Measurements from ENCODE around the gene OR2J2.
"Not testable (repeated sequence)": the region's sequence is repeated elsewhere in the genome, so short reads cannot be mapped to it uniquely, and the experiment has no call there.

The OR2J2 gene

GRCh38 chr6:29159922-29160321 lies 10.8 kb upstream of the OR2J2 start:
- not testable (repeated sequence) for H3K9ac ChIP-seq (ENCODE audit: low read length)

GRCh38 chr6:29165571-29165970 lies 5.1 kb upstream of the OR2J2 start:
- H3K56ac ChIP-seq (ENCODE audit: low read length); DNase-seq; H3K79me2 ChIP-seq (ENCODE audit: control insufficient read depth, insufficient read depth, low read length); H4K8ac ChIP-seq (ENCODE audit: low read depth, low read length); H3K4ac ChIP-seq (ENCODE audit: low read depth, low read length); H3K36me3 ChIP-seq (ENCODE audit: control insufficient read depth, insufficient read depth, low read length); H2BK120ac ChIP-seq (ENCODE audit: low read depth, low read length); H3K4me3 ChIP-seq (ENCODE audit: low read length); H3K79me1 ChIP-seq (ENCODE audit: low read length); H3K23ac ChIP-seq (ENCODE audit: low read length); H2AK5ac ChIP-seq (ENCODE audit: low read length); H3K4me2 ChIP-seq (ENCODE audit: low read length); H4K5ac ChIP-seq (ENCODE audit: low read length); H2BK5ac ChIP-seq (ENCODE audit: low read length); H3K27me3 ChIP-seq (ENCODE audit: insufficient read depth, low read length, poor library complexity); H3K9ac ChIP-seq (ENCODE audit: low read length); H3K27ac ChIP-seq (ENCODE audit: low read depth, low read length); H2BK15ac ChIP-seq (replicated peaks; ENCODE audit: low read depth); H3K18ac ChIP-seq (ENCODE audit: low read length); H3K4me1 ChIP-seq (ENCODE audit: control insufficient read depth, low read depth, low read length): not testable (repeated sequence)
- WGBS (ENCODE audit: extremely low coverage, insufficient coverage, low lambda C conversion rate): no CpG with 5 or more reads among the region's 28 CpGs

More at GRCh38 chr6:29159922-29160321, 10.8 kb upstream of the OR2J2 start:
- H4K8ac ChIP-seq (ENCODE audit: low read depth, low read length); DNase-seq; H3K79me2 ChIP-seq (ENCODE audit: control insufficient read depth, insufficient read depth, low read length); H3K18ac ChIP-seq (ENCODE audit: low read length); H2BK120ac ChIP-seq (ENCODE audit: low read depth, low read length); H3K4me3 ChIP-seq (ENCODE audit: low read length); H2BK5ac ChIP-seq (ENCODE audit: low read length); H3K4ac ChIP-seq (ENCODE audit: low read depth, low read length); H3K4me2 ChIP-seq (ENCODE audit: low read length); H3K27ac ChIP-seq (ENCODE audit: low read depth, low read length); H3K56ac ChIP-seq (ENCODE audit: low read length); H3K36me3 ChIP-seq (ENCODE audit: control insufficient read depth, insufficient read depth, low read length); H3K79me1 ChIP-seq (ENCODE audit: low read length); H2AK5ac ChIP-seq (ENCODE audit: low read length); H3K23ac ChIP-seq (ENCODE audit: low read length); H3K27me3 ChIP-seq (ENCODE audit: insufficient read depth, low read length, poor library complexity); H2BK15ac ChIP-seq (replicated peaks; ENCODE audit: low read depth); H4K5ac ChIP-seq (ENCODE audit: low read length); H3K4me1 ChIP-seq (ENCODE audit: control insufficient read depth, low read depth, low read length): not testable (repeated sequence)
- WGBS (ENCODE audit: extremely low coverage, insufficient coverage, low lambda C conversion rate): no CpG with 5 or more reads among the region's 29 CpGs

GRCh38 chr6:29171736-29172135 lies 1.0 kb downstream of the OR2J2 start:
- Histone ChIP-seq H3K4me2 (ENCODE audit: low read length) (no peak overlapping the region), H4K8ac (ENCODE audit: low read depth, low read length) (no peak overlapping the region), H4K5ac (ENCODE audit: low read length) (no peak overlapping the region), H3K79me1 (ENCODE audit: low read length) (no peaks in the 10 kb centered on the region), H3K79me2 (ENCODE audit: control insufficient read depth, insufficient read depth, low read length) (no peaks in the 10 kb centered on the region), H3K23ac (ENCODE audit: low read length) (no peak overlapping the region), H3K36me3 (ENCODE audit: control insufficient read depth, insufficient read depth, low read length) (no peaks in the 10 kb centered on the region), H3K4ac (ENCODE audit: low read depth, low read length) (no peak overlapping the region), H3K27me3 (ENCODE audit: insufficient read depth, low read length, poor library complexity) (no peaks in the 10 kb centered on the region), H3K27ac (ENCODE audit: low read depth, low read length) (no peak overlapping the region), H3K9ac (ENCODE audit: low read length) (no peak overlapping the region), H2BK120ac (ENCODE audit: low read depth, low read length) (no peak overlapping the region), H3K4me3 (ENCODE audit: low read length) (no peak overlapping the region), H3K56ac (ENCODE audit: low read length) (no peak overlapping the region), H2AK5ac (ENCODE audit: low read length) (no peak overlapping the region), H2BK15ac (replicated peaks; ENCODE audit: low read depth) (no peak overlapping the region), H3K4me1 (ENCODE audit: control insufficient read depth, low read depth, low read length) (no peaks in the 10 kb centered on the region), H3K18ac (ENCODE audit: low read length) (no peak overlapping the region), H2BK5ac (ENCODE audit: low read length) (no peak overlapping the region)
- WGBS (ENCODE audit: extremely low coverage, insufficient coverage, low lambda C conversion rate): no CpG with 5 or more reads among the region's 1 CpG
- no peak for DNase-seq

DNA sequence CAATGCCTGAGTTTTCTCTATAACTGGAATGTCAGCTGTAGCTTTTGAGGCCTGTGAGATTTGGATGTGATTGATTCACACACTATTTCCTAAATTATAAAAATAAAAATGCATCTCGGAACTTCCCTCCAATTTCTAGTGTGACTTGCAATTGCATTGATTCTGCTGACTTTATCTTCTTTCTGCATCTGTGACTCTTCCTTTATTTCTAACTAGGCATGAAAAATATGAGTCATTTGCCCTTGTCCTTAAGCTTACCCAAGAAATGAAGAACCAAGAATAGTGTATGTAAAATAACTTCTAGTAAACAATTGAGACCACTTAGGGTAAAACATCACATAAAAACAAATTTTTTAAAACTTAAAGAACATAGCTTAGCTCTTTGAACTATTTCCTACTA lies 12.9 kb downstream of the OR2J2 start:
- Histone ChIP-seq H3K36me3 (ENCODE audit: control insufficient read depth, insufficient read depth, low read length) (no peaks in the 10 kb centered on the region), H3K4me2 (ENCODE audit: low read length) (no peak overlapping the region), H3K27me3 (ENCODE audit: insufficient read depth, low read length, poor library complexity) (no peaks in the 10 kb centered on the region), H2BK120ac (ENCODE audit: low read depth, low read length) (no peak overlapping the region), H3K4me1 (ENCODE audit: control insufficient read depth, low read depth, low read length) (no peaks in the 10 kb centered on the region), H4K5ac (ENCODE audit: low read length) (no peak overlapping the region), H2BK5ac (ENCODE audit: low read length) (no peak overlapping the region), H3K9ac (ENCODE audit: low read length) (no peak overlapping the region), H3K4ac (ENCODE audit: low read depth, low read length) (no peak overlapping the region), H3K23ac (ENCODE audit: low read length) (no peak overlapping the region), H3K79me2 (ENCODE audit: control insufficient read depth, insufficient read depth, low read length) (no peaks in the 10 kb centered on the region), H4K8ac (ENCODE audit: low read depth, low read length) (no peak overlapping the region), H3K27ac (ENCODE audit: low read depth, low read length) (no peak overlapping the region), H3K56ac (ENCODE audit: low read length) (no peak overlapping the region), H3K18ac (ENCODE audit: low read length) (no peak overlapping the region), H2BK15ac (replicated peaks; ENCODE audit: low read depth) (no peak overlapping the region), H3K79me1 (ENCODE audit: low read length) (no peaks in the 10 kb centered on the region), H3K4me3 (ENCODE audit: low read length) (no peak overlapping the region), H2AK5ac (ENCODE audit: low read length) (no peak overlapping the region)
- no peak for DNase-seq
- WGBS (ENCODE audit: extremely low coverage, insufficient coverage, low lambda C conversion rate): no CpG with 5 or more reads among the region's 1 CpG

GRCh38 chr6:29188659-29189058 lies 18.0 kb downstream of the OR2J2 start:
- not testable (repeated sequence) for H2AK5ac ChIP-seq (ENCODE audit: low read length); H2BK15ac ChIP-seq (replicated peaks; ENCODE audit: low read depth); H3K79me2 ChIP-seq (ENCODE audit: control insufficient read depth, insufficient read depth, low read length); H2BK120ac ChIP-seq (ENCODE audit: low read depth, low read length); H3K18ac ChIP-seq (ENCODE audit: low read length); DNase-seq; H3K4ac ChIP-seq (ENCODE audit: low read depth, low read length); H3K9ac ChIP-seq (ENCODE audit: low read length); H3K23ac ChIP-seq (ENCODE audit: low read length); H3K4me2 ChIP-seq (ENCODE audit: low read length); H3K56ac ChIP-seq (ENCODE audit: low read length); H4K5ac ChIP-seq (ENCODE audit: low read length); H4K8ac ChIP-seq (ENCODE audit: low read depth, low read length); H3K27ac ChIP-seq (ENCODE audit: low read depth, low read length); H2BK5ac ChIP-seq (ENCODE audit: low read length); H3K27me3 ChIP-seq (ENCODE audit: insufficient read depth, low read length, poor library complexity); H3K4me1 ChIP-seq (ENCODE audit: control insufficient read depth, low read depth, low read length); H3K36me3 ChIP-seq (ENCODE audit: control insufficient read depth, insufficient read depth, low read length); H3K4me3 ChIP-seq (ENCODE audit: low read length); H3K79me1 ChIP-seq (ENCODE audit: low read length)
- WGBS (ENCODE audit: extremely low coverage, insufficient coverage, low lambda C conversion rate): no CpG with 5 or more reads among the region's 1 CpG

- Histone ChIP-seq H2BK15ac (replicated peaks; ENCODE audit: low read depth) (no peak overlapping the region), H3K56ac (ENCODE audit: low read length) (no peak overlapping the region), H3K79me1 (ENCODE audit: low read length) (no peaks in the 10 kb centered on the region), H3K79me2 (ENCODE audit: control insufficient read depth, insufficient read depth, low read length) (no peaks in the 10 kb centered on the region), H3K9ac (ENCODE audit: low read length) (no peak overlapping the region), H3K23ac (ENCODE audit: low read length) (no peak overlapping the region), H3K27me3 (ENCODE audit: insufficient read depth, low read length, poor library complexity) (no peaks in the 10 kb centered on the region), H4K5ac (ENCODE audit: low read length) (no peak overlapping the region), H3K36me3 (ENCODE audit: control insufficient read depth, insufficient read depth, low read length) (no peaks in the 10 kb centered on the region), H3K27ac (ENCODE audit: low read depth, low read length) (no peak overlapping the region), H3K4ac (ENCODE audit: low read depth, low read length) (no peak overlapping the region), H2BK5ac (ENCODE audit: low read length) (no peak overlapping the region), H3K4me2 (ENCODE audit: low read length) (no peak overlapping the region), H2BK120ac (ENCODE audit: low read depth, low read length) (no peak overlapping the region), H3K4me3 (ENCODE audit: low read length) (no peak overlapping the region), H3K4me1 (ENCODE audit: control insufficient read depth, low read depth, low read length) (no peaks in the 10 kb centered on the region), H3K18ac (ENCODE audit: low read length) (no peak overlapping the region), H2AK5ac (ENCODE audit: low read length) (no peak overlapping the region), H4K8ac (ENCODE audit: low read depth, low read length) (no peak overlapping the region)
- DNase-seq: no peak
- WGBS (ENCODE audit: extremely low coverage, insufficient coverage, low lambda C conversion rate): no CpG with 5 or more reads among the region's 22 CpGs
These were observed 30.3 kb downstream of the OR2J2 start for GRCh38 chr6:29200767-29201662.

Measured in mesendoderm (in vitro differentiated cells).